ENCODE data around the gene SLC7A11.
A peak's percentile ranks its signal among the peaks of the same experiment; 100 is the strongest.

SLC7A11 gene

DNA sequence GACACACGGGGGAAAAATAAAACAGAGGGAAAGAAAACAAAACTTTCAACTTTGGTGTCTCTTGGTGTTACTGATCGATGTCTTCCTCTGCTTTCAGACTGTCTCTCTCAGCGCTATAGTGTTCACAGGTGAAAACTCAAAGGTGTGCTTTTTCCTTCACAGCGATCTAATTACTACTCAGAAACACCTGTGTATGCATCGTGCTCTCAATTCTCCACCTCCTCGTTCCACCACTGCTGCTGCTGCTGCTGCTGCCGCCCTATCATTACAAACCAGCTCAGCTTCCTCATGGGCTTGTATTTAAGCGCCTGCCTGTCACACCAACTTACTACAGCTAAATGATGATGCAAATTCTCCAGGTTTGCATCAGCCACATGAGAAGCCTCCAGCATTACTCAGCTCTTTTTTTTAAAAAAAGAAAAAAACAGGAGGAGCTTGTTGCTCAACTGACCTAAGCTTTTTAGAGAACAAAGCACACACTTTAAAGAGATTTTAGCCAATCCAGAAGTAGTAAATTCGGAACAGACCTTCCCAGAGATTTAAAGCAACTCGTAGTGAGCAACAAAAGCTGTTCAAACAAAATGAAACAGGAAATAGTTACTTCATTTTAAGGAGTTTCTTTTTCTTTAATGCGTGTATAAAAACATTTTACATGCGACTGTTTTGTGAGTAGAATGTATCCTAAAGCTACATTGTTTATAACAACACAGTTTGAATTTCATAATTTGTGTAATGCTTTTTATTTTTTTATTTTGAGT lies at the start of gene SLC7A11:
SLC7A11 (minus strand) TSS at position 274 of the 758 bp plus-strand sequence. CDS start 280 bp downstream, outside the sequence.
- peak; percentile 96 for DNase-seq

DNA sequence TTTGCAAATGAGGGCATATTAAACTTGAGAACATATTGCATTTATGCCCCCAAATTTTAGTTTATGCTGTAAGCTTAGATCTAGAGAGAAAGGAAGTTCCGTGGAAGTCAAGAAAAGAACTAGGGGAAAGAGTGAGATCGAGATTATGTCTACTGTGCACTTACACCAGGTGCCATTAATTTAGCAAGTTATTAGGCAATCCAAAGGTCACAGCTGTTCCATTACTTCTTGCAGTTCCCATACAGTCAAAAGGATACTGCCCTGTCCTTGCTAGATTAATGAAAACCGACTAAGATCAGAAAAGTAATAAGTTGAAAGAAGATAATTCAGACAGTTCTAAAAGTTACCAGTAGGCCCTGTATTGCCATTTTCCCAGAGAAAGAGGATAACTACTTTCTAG lies 49.3 kb upstream of the SLC7A11 start:
- no peak for DNase-seq

DNA sequence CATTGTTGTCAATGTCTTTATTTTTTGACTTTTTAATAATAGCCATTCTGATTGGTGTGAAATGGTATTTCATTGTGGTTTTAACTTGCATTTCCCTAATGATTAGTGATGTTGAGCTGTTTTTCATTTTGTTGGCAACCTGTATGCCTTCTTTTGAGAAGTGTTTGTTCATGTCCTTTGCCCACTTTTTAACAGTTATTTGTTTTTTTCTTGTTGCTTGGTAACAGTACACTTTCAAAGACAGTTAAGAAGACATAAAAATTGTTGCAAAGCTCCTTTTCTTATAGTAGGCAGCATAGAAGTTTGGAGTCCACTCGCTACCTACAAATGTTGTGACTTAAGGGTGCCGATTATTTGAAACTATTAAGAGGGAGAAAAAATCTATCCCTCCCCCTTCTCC lies 48.7 kb upstream of the SLC7A11 start:
- DNase-seq, result no peak

DNA sequence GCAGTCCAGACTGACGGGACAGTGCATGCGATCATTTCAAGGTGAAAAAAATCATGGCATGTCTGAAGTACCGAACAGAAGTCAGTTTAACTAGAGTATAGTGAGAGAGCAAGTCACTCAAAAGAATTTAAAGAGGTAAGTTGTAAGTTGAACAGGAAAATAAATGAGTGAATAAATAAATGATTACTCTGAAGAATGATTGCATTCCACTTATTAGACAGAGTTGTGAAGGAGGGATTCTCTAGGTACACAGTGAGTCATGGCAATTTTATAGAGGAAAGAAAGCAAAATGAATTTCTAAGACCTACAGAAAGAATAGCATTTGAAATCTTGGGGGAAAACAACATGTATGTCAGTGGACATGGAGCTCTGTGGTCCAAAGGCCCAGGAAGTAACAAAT lies 37.1 kb upstream of the SLC7A11 start:
- no peak for DNase-seq

DNA sequence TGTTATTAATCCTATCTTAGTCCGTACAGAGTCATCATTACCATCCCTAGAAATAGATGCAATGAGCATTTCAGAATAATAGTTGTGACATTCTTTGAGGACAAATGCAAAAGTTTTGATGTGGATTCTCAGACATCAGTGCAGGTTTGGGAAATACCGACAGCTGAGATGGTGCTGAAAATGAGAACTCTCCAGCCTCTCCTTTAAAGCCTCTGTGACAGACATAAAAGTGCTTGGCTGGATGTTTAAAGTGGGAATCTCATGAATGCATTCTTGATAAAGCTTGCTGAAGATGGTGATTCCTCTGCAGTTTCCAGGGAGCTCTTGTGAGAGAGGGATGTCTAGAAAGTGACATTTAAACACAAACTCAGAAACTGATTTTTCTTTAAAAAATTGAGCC lies 35.0 kb upstream of the SLC7A11 start:
- no peak for DNase-seq

DNA sequence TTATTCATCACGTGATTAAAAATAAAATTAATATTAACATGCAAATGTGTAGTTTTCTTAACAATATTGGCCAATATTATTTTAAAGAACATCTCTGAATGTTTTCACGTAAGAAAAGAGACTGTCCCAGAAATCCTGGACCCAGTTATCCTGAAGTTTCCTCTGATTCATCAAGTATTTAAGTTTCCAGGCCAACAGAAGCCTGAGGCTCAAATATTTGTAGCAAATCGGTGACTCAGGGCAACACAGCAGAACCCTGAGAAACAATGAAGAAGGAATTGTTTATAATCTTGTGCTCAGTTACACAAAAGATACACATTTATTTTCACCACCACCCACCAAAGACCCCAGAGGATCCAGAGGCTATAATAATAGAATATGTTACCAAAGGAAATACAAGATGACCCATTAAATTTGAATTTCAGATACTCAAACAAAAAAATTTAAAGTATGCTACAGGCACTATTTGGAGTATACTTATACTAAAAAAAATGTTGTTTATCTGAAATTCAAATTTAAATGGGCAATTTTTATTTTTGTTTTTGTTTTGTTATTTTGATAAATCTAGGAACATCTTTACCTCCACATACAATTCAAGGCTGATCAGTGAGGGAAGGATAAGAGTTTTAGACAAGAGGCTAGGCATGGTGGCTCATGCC lies 33.9 kb upstream of the SLC7A11 start:
- DNase-seq, result no peak

DNA sequence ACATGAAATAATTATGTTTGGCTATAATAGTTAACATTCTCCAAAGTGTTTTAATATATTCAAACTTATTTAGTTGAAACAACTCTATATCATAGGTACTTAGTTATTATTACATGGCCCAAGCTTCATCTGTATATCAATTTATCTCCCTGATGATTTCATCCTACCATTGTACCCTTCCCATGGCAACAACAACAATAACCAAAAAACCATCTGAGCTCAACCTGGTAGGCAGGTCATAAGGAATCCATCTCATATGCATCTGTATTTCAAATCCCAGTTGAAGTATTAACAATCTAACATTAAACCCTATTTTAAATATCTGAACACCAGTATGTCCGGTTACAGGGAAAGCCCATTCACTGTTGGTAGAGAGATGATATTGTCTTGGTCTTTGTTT lies 33.1 kb upstream of the SLC7A11 start:
- DNase-seq, result no peak

DNA sequence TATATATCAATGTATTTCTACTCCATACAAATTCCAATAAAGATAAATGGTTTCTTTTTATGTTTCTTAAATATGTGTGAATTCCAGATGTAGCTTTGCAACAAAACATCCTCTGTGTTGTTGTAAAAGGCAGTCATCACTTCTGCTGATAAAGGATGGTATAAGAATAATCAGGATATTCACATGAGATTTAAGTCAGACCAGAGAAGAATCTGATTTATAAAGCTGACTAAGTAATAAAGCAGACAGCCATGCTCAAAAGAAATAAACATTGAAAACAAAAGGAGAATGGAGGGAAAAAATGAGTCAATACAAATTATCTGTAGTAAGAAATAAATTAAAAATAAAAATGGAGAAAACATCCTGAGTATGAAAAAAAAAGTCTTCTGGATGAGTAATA lies 27.0 kb upstream of the SLC7A11 start:
- no peak for DNase-seq

DNA sequence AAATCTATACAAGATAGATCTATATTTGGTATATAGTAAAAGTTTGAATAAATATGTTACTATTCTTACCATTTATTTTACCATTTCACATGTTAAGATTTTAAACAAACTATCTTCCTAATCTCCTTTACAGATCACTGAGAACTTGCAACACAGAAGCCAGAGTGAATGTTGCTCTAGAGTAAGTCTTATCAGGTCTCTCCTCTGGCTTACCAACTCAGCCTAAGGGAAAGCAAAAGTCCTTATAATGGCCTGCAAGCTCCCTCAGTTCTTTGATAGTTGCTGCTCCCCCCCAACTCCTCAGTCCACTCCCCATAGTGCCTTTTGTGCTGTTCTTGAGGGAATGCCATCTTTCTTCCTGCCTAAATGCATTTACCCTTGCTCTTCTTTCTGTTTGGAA lies 25.7 kb upstream of the SLC7A11 start:
- no peak for DNase-seq

DNA sequence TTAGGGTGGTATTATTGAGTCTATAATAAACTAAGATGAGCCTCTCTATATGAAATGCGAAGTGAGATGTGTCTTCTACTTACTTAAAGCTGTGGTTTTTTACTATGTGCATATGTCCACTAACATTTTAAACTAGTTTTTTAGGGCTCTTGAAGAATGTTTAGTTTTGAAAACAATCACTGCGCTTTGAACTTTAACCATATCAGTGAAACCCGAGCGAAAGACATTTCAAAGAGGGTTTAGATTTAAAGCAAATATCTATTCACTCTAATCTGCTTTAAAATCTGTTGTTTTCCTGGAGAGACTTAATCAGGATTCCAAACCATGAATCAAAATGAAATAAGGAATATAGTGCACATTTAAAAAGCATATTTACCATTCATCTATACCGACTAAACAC lies 24.8 kb upstream of the SLC7A11 start:
- no peak for DNase-seq

DNA sequence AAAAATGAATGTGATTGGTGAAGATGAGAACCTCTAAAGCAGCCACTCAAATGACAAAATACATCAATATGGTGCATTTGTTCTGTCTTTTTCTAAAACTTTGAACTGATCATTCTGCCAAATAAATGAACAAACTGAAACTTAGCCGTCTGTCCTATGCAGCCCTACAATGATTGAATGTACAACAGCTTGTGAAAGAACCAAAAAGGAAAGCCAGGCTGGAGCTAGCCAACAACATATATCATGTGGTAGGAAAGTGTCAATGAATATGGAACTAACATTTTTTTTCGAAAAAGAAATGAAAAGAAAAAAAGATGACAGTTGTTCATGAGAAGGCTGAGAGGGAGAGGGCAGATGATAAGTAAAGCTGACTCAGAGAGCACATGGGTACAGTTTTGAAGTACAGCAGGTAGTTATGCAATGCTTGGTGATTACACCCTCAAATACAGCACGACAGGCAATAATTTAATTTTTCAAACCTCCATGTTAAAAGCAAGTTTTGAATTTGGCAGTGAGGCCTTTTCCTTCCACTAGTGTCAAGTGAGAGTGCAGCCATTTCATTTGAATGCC lies 21.2 kb upstream of the SLC7A11 start:
- no peak for DNase-seq

DNA sequence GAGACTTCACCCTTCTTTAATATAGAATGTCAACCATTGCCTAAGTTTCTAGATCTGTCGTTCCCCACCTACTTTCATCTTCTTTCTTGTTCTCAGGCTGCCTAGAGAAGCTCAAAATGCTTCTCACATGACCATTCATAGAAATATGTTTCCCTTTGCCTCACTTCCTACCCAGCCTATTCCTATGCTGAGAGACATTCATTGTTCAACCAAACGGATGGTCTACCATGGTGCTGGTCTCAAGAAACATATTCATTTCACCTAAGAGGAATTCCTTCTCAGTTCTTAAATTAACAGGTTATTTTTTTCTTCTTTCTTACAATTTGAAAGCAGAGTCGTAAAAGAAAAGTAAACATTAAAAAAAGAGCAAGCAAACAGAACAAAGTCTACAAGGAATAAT lies 20.3 kb upstream of the SLC7A11 start:
- DNase-seq, result no peak

DNA sequence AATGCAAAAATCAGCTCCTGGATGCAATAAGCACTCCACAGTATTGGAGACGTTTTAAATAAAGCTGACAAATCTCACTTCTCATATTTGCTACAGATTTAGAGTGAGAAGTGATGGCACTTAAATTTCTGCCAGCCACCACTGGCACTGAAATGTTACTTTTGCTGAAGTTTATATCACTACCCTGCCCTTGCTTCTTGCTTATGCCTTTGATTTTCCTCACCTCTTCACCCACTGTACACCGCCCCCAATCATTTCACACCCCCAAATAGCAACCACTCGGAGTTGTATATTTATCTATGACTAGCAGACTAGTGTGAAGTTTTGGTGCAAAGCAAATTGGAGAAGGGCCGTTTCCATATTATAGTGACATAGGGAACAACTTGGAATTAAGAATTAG lies 19.9 kb upstream of the SLC7A11 start:
- DNase-seq, result no peak

DNA sequence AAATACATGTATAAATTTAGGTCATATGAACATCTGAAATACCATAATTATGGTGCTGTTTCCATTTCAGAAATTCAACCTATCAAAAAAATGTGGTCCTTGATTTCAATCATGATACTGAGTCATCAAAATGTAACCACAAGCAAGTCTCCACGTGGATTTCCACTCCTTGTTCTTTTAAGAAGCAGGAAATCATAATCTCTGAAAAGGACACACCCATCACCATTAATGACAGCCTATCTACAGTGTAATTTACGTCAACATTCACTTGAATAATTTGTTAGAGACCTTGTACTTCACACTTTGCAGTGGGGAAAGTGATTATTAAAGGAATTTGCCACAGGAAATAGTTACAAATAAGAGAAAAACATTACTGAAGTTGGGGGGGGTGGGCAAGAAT lies 17.7 kb upstream of the SLC7A11 start:
- peak; percentile 54 for DNase-seq

DNA sequence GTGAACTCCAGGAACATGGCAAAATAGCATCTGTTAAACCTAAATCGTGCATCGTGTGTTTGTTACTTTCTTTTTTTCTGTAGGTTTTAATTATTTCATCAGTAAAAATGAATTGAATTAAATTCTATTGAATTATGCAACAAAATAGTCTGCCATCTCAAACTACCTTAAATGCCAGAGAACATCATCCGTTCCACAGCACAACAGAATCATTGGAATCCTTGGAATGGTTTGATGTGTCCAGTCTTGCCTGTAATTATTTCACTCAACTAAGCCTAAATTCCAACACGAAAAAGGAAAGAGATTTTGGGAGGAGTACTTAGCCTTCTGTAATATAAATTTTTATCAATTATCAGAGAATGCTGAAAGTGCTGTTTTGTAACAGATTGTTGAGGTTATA lies 17.1 kb upstream of the SLC7A11 start:
- no peak for DNase-seq

DNA sequence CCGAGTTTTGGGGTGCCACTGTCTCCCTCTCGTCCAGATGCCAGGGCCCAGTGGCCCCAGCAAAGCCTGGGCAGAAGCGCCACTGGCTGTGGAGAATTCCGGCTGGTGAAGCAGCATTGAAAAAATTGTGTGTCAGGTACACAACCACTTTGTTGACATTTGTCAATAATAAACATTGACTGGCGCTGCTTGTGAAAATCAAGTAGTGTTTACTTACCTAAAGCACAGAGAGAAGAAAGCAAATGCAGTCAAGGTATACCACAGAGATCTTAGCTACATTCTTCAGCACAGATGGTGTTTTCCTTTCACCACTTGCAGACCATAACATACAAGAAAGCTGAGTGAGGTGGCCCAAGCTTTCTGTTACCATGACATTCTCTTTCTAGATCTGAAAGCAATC lies 14.5 kb upstream of the SLC7A11 start:
- no peak for DNase-seq

DNA sequence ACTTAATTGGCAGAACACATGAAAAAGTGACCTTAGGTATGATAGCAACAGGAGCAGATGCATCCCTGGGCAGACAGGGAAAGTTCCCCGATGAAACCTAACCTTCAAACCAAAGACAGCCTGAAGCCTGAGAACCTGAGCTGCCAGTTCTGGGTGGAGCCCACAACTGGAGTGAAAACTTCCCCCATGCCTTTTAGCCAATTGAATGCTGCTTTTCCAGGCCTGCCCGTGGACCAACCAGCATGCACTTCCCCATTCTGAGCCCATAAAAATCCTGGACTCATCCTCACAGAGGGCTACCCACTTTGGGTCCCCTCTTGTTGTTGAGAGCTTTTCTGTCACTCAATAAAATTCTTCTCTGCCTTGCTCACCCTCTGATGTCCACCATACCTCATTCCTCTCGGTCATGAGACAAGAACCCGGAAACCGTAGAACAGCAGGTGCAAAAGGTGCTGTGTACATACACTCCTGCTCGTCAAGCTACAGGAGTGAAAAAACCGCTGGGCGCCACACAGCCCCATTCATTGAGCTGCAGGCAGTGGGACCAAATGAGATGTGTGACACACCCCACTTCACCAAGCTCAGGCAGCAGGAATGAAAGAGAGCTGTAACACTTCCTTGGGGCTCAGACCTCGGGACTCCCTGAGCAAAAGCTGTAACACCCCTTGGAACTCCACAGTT lies 13.9 kb upstream of the SLC7A11 start:
- no peak for DNase-seq

DNA sequence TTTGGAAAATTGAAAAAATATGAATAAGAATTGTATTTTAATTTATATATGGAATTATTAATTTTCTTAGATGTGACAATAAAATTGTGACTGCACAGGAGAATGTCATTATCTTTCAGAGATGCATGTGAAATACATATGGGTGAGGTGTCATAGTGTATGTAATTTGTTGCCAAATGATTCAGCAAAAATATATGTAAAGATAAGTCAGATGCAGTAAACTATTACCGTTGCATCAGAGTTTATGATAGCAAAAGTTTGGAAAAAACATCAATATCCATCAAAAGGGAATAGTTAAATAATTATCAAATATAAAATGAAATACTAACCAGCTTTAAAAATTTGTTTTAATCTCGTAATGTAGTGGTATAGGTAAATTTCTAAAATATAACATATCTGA lies 10.4 kb upstream of the SLC7A11 start:
- no peak for DNase-seq

DNA sequence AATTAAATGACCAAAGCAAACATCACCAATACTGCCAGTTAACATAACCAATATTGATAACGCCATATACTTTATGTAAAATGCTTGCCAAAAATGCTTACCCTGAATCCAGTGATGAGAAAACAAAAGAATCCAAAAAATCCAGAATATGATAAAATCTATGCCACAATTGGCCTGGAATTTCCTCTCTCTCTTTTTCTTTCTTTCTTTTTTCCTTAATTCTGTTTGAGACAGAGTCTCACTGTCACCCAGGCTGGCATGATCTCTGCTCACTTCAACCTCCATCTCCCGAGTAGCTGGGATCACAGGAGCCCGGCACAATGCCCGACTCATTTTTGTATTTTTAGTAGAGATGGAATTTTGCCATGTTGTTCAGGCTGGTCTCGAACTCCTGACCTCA lies 9.8 kb upstream of the SLC7A11 start:
- no peak for DNase-seq

DNA sequence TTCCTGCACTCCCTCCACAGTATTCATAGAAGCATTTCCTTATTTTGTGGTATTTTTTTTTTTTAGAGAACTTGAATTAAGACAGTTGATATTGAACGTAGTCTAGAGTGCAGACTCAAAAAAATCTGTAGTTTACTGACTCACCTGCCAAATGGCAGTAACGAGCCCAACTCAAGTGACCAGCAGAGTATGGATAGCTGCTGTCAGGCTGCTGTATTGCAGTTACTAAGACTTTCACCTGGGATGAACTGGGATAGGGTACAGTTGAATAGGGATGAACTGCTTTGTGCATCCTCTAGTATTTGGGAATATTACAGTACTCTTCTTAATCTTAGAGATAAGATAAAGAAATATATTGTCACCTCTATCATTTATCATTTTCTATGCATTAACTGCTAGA lies 7.0 kb upstream of the SLC7A11 start:
- DNase-seq, result no peak

DNA sequence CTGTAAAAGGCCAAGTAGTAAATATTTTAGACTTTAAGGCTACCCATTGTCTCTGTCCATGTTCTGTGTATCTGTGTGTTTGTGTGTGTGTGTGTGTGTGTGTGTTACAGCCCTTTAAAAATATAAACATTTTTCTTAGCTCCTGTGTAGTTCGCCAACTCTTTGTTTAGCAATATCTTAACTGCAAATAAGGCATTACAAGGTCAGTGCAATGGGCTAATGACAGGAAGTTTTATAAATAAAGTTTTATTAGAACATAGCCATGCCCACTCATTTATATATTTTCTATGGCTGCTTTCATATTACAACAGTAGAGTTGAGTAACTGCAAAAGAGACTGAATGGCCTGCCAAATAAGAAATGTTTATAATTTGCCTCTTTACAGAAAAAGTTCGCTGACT lies 5.9 kb upstream of the SLC7A11 start:
- no peak for DNase-seq

DNA sequence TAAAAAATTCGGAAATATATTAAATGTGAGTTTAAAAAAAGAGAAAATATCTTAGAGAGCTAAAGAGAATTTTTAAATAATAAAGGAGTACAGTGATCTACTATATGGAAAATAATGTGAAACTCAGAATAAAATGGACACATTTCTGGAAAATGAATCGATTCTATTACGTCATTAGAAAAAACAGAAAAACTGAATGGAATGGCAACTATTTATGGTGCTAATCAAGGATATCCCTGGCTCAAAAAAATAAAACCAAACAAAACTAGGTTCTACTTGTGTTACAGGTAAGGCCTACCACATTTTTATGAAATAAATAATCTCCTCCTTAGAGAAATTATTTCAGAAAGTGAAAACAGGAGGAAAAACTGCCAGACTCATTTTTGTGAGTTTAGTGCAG lies 5.5 kb upstream of the SLC7A11 start:
- no peak for DNase-seq

DNA sequence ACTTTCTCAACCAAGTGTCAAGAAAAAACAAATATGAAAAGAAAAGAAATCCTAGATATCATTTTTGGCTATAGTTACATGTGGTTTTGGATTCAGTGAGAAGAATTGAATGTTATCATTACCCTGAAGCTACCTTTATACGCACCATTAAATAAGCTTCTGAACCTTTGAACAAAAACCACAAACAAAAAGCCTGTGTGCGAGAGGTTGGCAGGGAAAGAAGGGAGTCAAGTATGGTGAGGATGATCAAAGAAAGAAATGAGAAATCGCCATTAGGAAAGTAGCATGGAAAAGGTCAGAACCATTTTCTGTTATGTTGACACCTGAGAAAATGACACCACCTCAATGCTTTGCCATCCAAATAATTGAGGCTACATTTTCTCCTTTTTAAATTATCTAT lies 1.2 kb upstream of the SLC7A11 start:
- peak; percentile 68 for DNase-seq

DNA sequence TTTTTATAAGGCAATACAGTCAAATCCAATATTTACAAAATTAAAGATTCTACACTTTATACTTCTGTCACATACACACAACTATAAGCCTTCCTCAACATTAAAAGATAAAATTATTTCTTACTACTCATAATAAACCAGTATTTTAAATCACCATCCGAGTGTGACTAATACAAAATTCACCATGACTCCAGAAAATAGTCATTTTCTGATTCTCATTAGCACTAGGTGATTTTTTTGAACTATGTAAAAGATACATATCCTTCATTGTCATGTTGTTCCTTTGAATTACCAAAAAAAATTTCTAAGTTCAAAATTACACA lies 646 bp upstream of the SLC7A11 start:
- peak; percentile 9 for DNase-seq
